Measurements from ENCODE around the gene ARSA. TPM values are rescaled to one million over a fixed set of nuclear protein-coding genes. Genes with fewer than 3 reads are reported as not detected.

Gene ARSA
- total and polyA plus RNA-seq, 2 of the 13 experiments (the other 11 are each of a cell fraction or from before 2014, with no cell fraction given): 9.0 to 11.5 TPM

DNA sequence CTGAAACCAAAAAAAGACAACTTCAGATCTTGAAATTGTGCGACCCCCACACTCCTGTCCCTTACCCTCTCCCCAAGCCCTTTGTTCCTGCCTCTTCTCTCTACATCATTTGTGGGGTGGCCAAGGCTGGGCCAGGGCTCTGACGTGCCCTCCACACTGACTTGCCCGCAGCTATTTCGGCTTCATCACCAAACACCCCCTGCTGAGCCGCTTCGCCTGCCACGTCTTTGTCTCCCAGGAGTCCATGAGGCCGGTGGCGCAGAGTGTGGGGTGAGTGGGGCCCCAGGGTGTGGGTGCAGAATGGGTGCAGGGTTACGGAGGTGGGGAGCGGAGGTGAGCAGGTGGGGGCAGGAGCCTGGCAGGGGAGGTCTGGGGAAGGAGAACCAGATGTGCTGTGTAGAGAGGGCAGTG lies 17.9 kb downstream of the ARSA start:
- H3K4me3 ChIP-seq (replicated peaks in 1 of 3; ENCODE audit: insufficient read depth in 1 of 3, low read depth in 2 of 3, low read length in 3 of 3): no peak overlapping the region
- no peak for TF ChIP-seq KDM5A (IDR thresholded peaks at IDR 0.05; ENCODE audit: borderline replicate concordance, low read length)
- TF ChIP-seq, protein P1, sequence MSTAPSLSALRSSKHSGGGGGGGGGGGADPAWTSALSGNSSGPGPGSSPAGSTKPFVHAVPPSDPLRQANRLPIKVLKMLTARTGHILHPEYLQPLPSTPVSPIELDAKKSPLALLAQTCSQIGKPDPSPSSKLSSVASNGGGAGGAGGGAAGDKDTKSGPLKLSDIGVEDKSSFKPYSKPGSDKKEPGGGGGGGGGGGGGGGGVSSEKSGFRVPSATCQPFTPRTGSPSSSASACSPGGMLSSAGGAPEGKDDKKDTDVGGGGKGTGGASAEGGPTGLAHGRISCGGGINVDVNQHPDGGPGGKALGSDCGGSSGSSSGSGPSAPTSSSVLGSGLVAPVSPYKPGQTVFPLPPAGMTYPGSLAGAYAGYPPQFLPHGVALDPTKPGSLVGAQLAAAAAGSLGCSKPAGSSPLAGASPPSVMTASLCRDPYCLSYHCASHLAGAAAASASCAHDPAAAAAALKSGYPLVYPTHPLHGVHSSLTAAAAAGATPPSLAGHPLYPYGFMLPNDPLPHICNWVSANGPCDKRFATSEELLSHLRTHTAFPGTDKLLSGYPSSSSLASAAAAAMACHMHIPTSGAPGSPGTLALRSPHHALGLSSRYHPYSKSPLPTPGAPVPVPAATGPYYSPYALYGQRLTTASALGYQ (CRISPR knock-in tag; IDR thresholded peaks at IDR 0.05): no peak
- TF ChIP-seq ZNF644 (CRISPR knock-in tag; IDR thresholded peaks at IDR 0.05; ENCODE audit: low read depth): no peak
- TF ChIP-seq CREB1 (IDR thresholded peaks at IDR 0.05): no peak
- no peak for TF ChIP-seq CREB1 (CRISPR knock-in tag; IDR thresholded peaks at IDR 0.05)
- TF ChIP-seq, protein P2, sequence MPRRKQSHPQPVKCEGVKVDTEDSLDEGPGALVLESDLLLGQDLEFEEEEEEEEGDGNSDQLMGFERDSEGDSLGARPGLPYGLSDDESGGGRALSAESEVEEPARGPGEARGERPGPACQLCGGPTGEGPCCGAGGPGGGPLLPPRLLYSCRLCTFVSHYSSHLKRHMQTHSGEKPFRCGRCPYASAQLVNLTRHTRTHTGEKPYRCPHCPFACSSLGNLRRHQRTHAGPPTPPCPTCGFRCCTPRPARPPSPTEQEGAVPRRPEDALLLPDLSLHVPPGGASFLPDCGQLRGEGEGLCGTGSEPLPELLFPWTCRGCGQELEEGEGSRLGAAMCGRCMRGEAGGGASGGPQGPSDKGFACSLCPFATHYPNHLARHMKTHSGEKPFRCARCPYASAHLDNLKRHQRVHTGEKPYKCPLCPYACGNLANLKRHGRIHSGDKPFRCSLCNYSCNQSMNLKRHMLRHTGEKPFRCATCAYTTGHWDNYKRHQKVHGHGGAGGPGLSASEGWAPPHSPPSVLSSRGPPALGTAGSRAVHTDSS (CRISPR knock-in tag; conservative IDR thresholded peaks at IDR 0.05): no peak
- TF ChIP-seq ZNF136 (CRISPR knock-in tag; IDR thresholded peaks at IDR 0.05; ENCODE audit: low read depth): no peak
- no peak for TF ChIP-seq TCF7L2 (IDR thresholded peaks at IDR 0.05; ENCODE audit: low read depth, low read length)
- TF ChIP-seq MIER2 (CRISPR knock-in tag; IDR thresholded peaks at IDR 0.05): no peak
- TF ChIP-seq, protein P3, sequence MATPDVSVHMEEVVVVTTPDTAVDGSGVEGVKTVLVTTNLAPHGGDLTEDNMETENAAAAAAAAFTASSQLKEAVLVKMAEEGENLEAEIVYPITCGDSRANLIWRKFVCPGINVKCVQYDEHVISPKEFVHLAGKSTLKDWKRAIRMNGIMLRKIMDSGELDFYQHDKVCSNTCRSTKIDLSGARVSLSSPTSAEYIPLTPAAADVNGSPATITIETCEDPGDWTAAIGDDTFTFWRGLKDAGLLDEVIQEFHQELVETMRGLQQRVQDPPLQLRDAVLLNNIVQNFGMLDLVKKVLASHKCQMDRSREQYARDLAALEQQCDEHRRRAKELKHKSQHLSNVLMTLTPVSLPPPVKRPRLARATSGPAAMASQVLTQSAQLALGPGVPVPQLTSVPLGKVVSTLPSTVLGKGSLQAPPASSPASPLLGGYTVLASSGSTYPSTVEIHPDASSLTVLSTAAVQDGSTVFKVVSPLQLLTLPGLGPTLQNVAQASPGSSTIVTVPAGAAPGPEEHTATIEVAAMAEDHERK (CRISPR knock-in tag; IDR thresholded peaks at IDR 0.05; ENCODE audit: low read depth): no peak
- TF ChIP-seq ZIK1 (CRISPR knock-in tag; IDR thresholded peaks at IDR 0.05; ENCODE audit: borderline replicate concordance, low read depth): no peak
- TF ChIP-seq, protein P4, sequence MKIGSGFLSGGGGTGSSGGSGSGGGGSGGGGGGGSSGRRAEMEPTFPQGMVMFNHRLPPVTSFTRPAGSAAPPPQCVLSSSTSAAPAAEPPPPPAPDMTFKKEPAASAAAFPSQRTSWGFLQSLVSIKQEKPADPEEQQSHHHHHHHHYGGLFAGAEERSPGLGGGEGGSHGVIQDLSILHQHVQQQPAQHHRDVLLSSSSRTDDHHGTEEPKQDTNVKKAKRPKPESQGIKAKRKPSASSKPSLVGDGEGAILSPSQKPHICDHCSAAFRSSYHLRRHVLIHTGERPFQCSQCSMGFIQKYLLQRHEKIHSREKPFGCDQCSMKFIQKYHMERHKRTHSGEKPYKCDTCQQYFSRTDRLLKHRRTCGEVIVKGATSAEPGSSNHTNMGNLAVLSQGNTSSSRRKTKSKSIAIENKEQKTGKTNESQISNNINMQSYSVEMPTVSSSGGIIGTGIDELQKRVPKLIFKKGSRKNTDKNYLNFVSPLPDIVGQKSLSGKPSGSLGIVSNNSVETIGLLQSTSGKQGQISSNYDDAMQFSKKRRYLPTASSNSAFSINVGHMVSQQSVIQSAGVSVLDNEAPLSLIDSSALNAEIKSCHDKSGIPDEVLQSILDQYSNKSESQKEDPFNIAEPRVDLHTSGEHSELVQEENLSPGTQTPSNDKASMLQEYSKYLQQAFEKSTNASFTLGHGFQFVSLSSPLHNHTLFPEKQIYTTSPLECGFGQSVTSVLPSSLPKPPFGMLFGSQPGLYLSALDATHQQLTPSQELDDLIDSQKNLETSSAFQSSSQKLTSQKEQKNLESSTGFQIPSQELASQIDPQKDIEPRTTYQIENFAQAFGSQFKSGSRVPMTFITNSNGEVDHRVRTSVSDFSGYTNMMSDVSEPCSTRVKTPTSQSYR (CRISPR knock-in tag; IDR thresholded peaks at IDR 0.05; ENCODE audit: borderline replicate concordance): no peak
- no peak for TF ChIP-seq ZNF562 (CRISPR knock-in tag; IDR thresholded peaks at IDR 0.05; ENCODE audit: borderline replicate concordance)
- no peak for TF ChIP-seq JARID2 (CRISPR knock-in tag; IDR thresholded peaks at IDR 0.05; ENCODE audit: insufficient replicate concordance)
- no peak for TF ChIP-seq CBX1 (IDR thresholded peaks at IDR 0.05; ENCODE audit: low read depth)
- TF ChIP-seq MED13 (CRISPR knock-in tag; IDR thresholded peaks at IDR 0.05): no peak
- no peak for TF ChIP-seq POGZ (CRISPR knock-in tag; IDR thresholded peaks at IDR 0.05)
- no peak for TF ChIP-seq TARDBP (CRISPR knock-in tag; IDR thresholded peaks at IDR 0.05)
- CTCF ChIA-PET (ENCODE audit: low intra/inter-chr PET ratio, low total read pairs): no interaction called here
- WGBS (ENCODE audit: low lambda C conversion rate): 76% methylated on average over 10 of the region's 11 CpGs
- no peaks in the 10 kb centered on the region for H3K36me3 ChIP-seq (replicated peaks in 1 of 2; ENCODE audit: control insufficient read depth in 1 of 2, insufficient read depth in 2 of 2, low read length in 2 of 2)
- no peaks in the 10 kb centered on the region for H4K20me1 ChIP-seq (ENCODE audit: insufficient read depth, low read length)
- DNase-seq (ENCODE audit: low spot score): no peak
- no peaks in the 10 kb centered on the region for H3K9me3 ChIP-seq (ENCODE audit: low read length)
- FAIRE-seq: no peak
- ATAC-seq: no peak
- H3K4me2 ChIP-seq (ENCODE audit: low read depth, low read length): no peak overlapping the region
- H3K79me2 ChIP-seq (ENCODE audit: insufficient read depth, low read length): no peaks in the 10 kb centered on the region
- H3K27ac ChIP-seq (ENCODE audit: extremely low read length, insufficient read depth, low read length): no peak overlapping the region
- in situ Hi-C loops (cut with HindIII; ENCODE audit: extremely low pct_ligation_motif_present, low pct_unique_long_range_greater_than_20kb) (loop anchor here (5.0 kb wide), 1 partner anchor 33 kb away; the partner anchor contains the start of gene CPT1B), intact Hi-C loops (cut with micrococcal nuclease; ENCODE audit: unreplicated experiment) (no loop called here)
- POLR2A ChIA-PET: no interaction called here
- H3K9ac ChIP-seq (ENCODE audit: insufficient read depth, low read depth, low read length): no peak overlapping the region
- no TSS peak for BruUV-seq (replicated peaks)
- peaks cover 22% of the 10 kb centered on the region for H3K4me1 ChIP-seq (ENCODE audit: insufficient read depth, low read length)
- peaks cover 0 to 6% of the 10 kb centered on the region in 2 experiments; a peak in 2 of 5 replicates for H3K27me3 ChIP-seq (ENCODE audit: control insufficient read depth in 1 of 2, insufficient read depth in 2 of 2, low read length in 2 of 2)
- no peak overlapping the region for H2AFZ ChIP-seq (ENCODE audit: low read length)

Measured in HepG2 (cell line).